Measurements from ENCODE around the gene PRR12.

PRR12 gene

GRCh38 chr19:49574206-49574755 is 16.7 kb upstream of the PRR12 start:
- no peaks in the 10 kb centered on the region for H3K27me3 ChIP-seq (ENCODE audit: control insufficient read depth in 5 of 5, insufficient read depth in 4 of 5, low read length in 5 of 5)
- no peak overlapping the region for H3K27ac ChIP-seq (ENCODE audit: low read depth, low read length)

GRCh38 chr19:49579193-49579592 is 11.8 kb upstream of the PRR12 start:
- Histone ChIP-seq H3K36me3 (ENCODE audit: control insufficient read depth in 5 of 5, insufficient read depth in 5 of 5, low read length in 5 of 5) (peaks cover 0 to 15% (median 10%) of the 10 kb centered on the region in 5 donors), H3K9me3 (ENCODE audit: control insufficient read depth in 5 of 5, low read length in 5 of 5) (no peaks in the 10 kb centered on the region), H3K9ac (ENCODE audit: low read length in 5 of 5) (peak overlapping the region in 4 of 5 donors; percentile 85 to 94 (median 88)), H3K27me3 (ENCODE audit: control insufficient read depth in 5 of 5, insufficient read depth in 4 of 5, low read length in 5 of 5) (no peaks in the 10 kb centered on the region), H3K27ac (ENCODE audit: low read depth, low read length) (no peak overlapping the region), H3K4me1 (ENCODE audit: control insufficient read depth in 5 of 5, insufficient read depth in 5 of 5, low read length in 5 of 5) (peaks cover 4 to 25% (median 21%) of the 10 kb centered on the region in 5 donors), H3K4me3 (ENCODE audit: low read depth in 1 of 5, low read length in 5 of 5) (peak overlapping the region in 4 of 5 donors; percentile 70 to 96 (median 82))

More at GRCh38 chr19:49574206-49574755, 16.7 kb upstream of the PRR12 start:
- H3K4me3 ChIP-seq (ENCODE audit: low read depth in 1 of 5, low read length in 5 of 5), result no peak overlapping the region
- peak overlapping the region in 1 of 5 donors; percentile 20 for H3K9ac ChIP-seq (ENCODE audit: low read length in 5 of 5)
- H3K4me1 ChIP-seq (ENCODE audit: control insufficient read depth in 5 of 5, insufficient read depth in 5 of 5, low read length in 5 of 5), result peaks cover 0 to 21% (median 17%) of the 10 kb centered on the region in 5 donors
- H3K9me3 ChIP-seq (ENCODE audit: control insufficient read depth in 5 of 5, low read length in 5 of 5), result no peaks in the 10 kb centered on the region
- H3K36me3 ChIP-seq (ENCODE audit: control insufficient read depth in 5 of 5, insufficient read depth in 5 of 5, low read length in 5 of 5), result peaks cover 0 to 24% (median 19%) of the 10 kb centered on the region in 5 donors

DNA sequence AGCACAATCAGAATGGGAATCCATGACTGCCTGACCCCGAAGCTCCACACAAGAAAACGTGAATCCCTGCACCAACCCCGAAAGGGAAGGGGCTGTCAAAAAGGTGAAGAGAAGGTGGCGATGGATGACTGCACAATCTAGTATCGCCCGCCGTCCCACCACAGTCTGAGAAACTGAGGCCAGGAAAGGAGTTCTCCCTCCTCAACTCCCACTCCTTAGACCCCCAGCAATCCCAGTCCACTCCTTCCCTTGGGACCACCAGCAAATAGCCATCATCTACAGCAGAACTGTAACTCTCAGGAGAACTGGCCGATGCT is 11.1 kb upstream of the PRR12 start:
- peak overlapping the region; percentile 85 to 94 (median 88) for H3K9ac ChIP-seq (ENCODE audit: low read length in 5 of 5)
- no peaks in the 10 kb centered on the region for H3K27me3 ChIP-seq (ENCODE audit: control insufficient read depth in 5 of 5, insufficient read depth in 4 of 5, low read length in 5 of 5)
- no peaks in the 10 kb centered on the region for H3K9me3 ChIP-seq (ENCODE audit: control insufficient read depth in 5 of 5, low read length in 5 of 5)
- peak overlapping the region; percentile 70 to 96 (median 75) for H3K4me3 ChIP-seq (ENCODE audit: low read depth in 1 of 5, low read length in 5 of 5)
- H3K36me3 ChIP-seq (ENCODE audit: control insufficient read depth in 5 of 5, insufficient read depth in 5 of 5, low read length in 5 of 5), result peaks cover 0 to 11% (median 7%) of the 10 kb centered on the region in 5 donors
- H3K4me1 ChIP-seq (ENCODE audit: control insufficient read depth in 5 of 5, insufficient read depth in 5 of 5, low read length in 5 of 5), result peaks cover 4 to 25% (median 21%) of the 10 kb centered on the region in 5 donors
- H3K27ac ChIP-seq (ENCODE audit: low read depth, low read length), result peak overlapping the region; percentile 87

GRCh38 chr19:49580264-49581006 is 10.5 kb upstream of the PRR12 start, which contains the start of gene NOSIP:
TSS of gene NOSIP (minus strand) at chr19:49580556. CDS start at chr19:49560691, 19,865 bp downstream.
- peak within 1 kb of the TSS; percentile 87 for H3K27ac ChIP-seq (ENCODE audit: low read depth, low read length)
- no peaks in the 10 kb centered on the region for H3K27me3 ChIP-seq (ENCODE audit: control insufficient read depth in 5 of 5, insufficient read depth in 4 of 5, low read length in 5 of 5)
- H3K9ac ChIP-seq (ENCODE audit: low read length in 5 of 5), result peak within 1 kb of the TSS; percentile 85 to 94 (median 88)
- peaks cover 0 to 6% (median 4%) of the 10 kb centered on the region in 5 donors for H3K36me3 ChIP-seq (ENCODE audit: control insufficient read depth in 5 of 5, insufficient read depth in 5 of 5, low read length in 5 of 5)
- H3K9me3 ChIP-seq (ENCODE audit: control insufficient read depth in 5 of 5, low read length in 5 of 5), result no peaks in the 10 kb centered on the region
- H3K4me1 ChIP-seq (ENCODE audit: control insufficient read depth in 5 of 5, insufficient read depth in 5 of 5, low read length in 5 of 5), result peaks cover 4 to 25% (median 21%) of the 10 kb centered on the region in 5 donors
- H3K4me3 ChIP-seq (ENCODE audit: low read depth in 1 of 5, low read length in 5 of 5), result peak within 1 kb of the TSS; percentile 70 to 96 (median 75)

DNA sequence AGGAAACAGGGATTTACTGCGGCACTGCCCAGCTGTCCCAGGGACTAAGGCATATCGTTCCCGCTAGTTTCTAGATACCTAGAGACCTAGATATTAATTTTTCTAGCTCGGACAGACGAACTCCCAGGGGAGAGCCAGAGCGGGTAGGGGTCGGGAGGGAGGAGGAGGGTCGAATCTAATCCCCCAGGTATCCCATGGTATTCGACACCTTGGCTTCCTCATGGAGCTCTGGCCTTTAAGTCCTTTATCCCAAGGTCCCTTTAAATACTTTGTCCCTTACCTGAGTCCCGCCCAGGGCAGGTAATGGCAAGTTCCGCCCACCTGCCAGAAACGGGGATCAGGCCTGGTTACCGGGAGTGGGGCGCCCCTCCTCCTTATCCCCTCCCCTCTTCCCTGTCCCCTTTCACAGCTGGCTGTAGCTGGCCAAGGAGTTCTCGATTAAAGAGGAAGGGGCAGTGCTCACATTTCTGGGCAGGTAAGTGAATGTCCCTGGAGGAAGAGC is 9.9 kb upstream of the PRR12 start, which contains the start of gene PRRG2:
Gene PRRG2 (plus strand): TSS at position 310 of the 502 bp plus-strand sequence. CDS start 1,904 bp downstream, outside the sequence.
- Histone ChIP-seq H3K27me3 (ENCODE audit: control insufficient read depth in 5 of 5, insufficient read depth in 4 of 5, low read length in 5 of 5) (no peaks in the 10 kb centered on the region), H3K27ac (ENCODE audit: low read depth, low read length) (peak within 1 kb of the TSS; percentile 87), H3K4me3 (ENCODE audit: low read depth in 1 of 5, low read length in 5 of 5) (peak within 1 kb of the TSS; percentile 70 to 96 (median 75)), H3K9me3 (ENCODE audit: control insufficient read depth in 5 of 5, low read length in 5 of 5) (no peaks in the 10 kb centered on the region), H3K4me1 (ENCODE audit: control insufficient read depth in 5 of 5, insufficient read depth in 5 of 5, low read length in 5 of 5) (peaks cover 4 to 25% (median 21%) of the 10 kb centered on the region in 5 donors), H3K9ac (ENCODE audit: low read length in 5 of 5) (peak within 1 kb of the TSS; percentile 85 to 94 (median 88)), H3K36me3 (ENCODE audit: control insufficient read depth in 5 of 5, insufficient read depth in 5 of 5, low read length in 5 of 5) (peaks cover 0 to 3% (median 2%) of the 10 kb centered on the region in 5 donors)

DNA sequence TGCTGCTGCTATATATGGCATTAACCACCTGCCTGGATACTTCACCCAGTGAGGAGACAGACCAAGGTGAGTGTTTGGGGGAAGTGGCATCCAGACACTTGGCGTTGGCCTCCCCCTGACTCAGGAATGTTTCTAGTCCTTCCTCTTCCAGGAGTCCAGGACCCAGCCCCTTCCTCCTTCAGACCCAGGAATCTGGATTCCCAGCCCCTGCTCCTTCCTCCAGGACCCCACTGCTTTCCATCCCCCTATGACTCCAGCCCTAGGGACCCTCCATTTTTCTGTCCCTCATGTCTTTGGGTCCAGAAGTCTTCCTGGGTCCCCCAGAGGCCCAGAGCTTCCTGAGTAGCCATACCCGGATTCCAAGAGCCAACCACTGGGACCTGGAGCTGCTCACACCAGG is 7.7 kb upstream of the PRR12 start:
- Histone ChIP-seq H3K27ac (ENCODE audit: low read depth, low read length) (no peak overlapping the region), H3K36me3 (ENCODE audit: control insufficient read depth in 5 of 5, insufficient read depth in 5 of 5, low read length in 5 of 5) (no peaks in the 10 kb centered on the region), H3K9me3 (ENCODE audit: control insufficient read depth in 5 of 5, low read length in 5 of 5) (no peaks in the 10 kb centered on the region), H3K9ac (ENCODE audit: low read length in 5 of 5) (no peak overlapping the region), H3K27me3 (ENCODE audit: control insufficient read depth in 5 of 5, insufficient read depth in 4 of 5, low read length in 5 of 5) (no peaks in the 10 kb centered on the region), H3K4me3 (ENCODE audit: low read depth in 1 of 5, low read length in 5 of 5) (no peak overlapping the region), H3K4me1 (ENCODE audit: control insufficient read depth in 5 of 5, insufficient read depth in 5 of 5, low read length in 5 of 5) (peaks cover 4 to 25% (median 21%) of the 10 kb centered on the region in 5 donors)

GRCh38 chr19:49585023-49585422 is 6.0 kb upstream of the PRR12 start:
- no peak overlapping the region for H3K27ac ChIP-seq (ENCODE audit: low read depth, low read length)
- no peaks in the 10 kb centered on the region for H3K9me3 ChIP-seq (ENCODE audit: control insufficient read depth in 5 of 5, low read length in 5 of 5)
- peaks cover 4 to 12% (median 8%) of the 10 kb centered on the region in 5 donors for H3K4me1 ChIP-seq (ENCODE audit: control insufficient read depth in 5 of 5, insufficient read depth in 5 of 5, low read length in 5 of 5)
- H3K36me3 ChIP-seq (ENCODE audit: control insufficient read depth in 5 of 5, insufficient read depth in 5 of 5, low read length in 5 of 5), result no peaks in the 10 kb centered on the region
- no peak overlapping the region for H3K9ac ChIP-seq (ENCODE audit: low read length in 5 of 5)
- no peak overlapping the region for H3K4me3 ChIP-seq (ENCODE audit: low read depth in 1 of 5, low read length in 5 of 5)
- H3K27me3 ChIP-seq (ENCODE audit: control insufficient read depth in 5 of 5, insufficient read depth in 4 of 5, low read length in 5 of 5), result no peaks in the 10 kb centered on the region

DNA sequence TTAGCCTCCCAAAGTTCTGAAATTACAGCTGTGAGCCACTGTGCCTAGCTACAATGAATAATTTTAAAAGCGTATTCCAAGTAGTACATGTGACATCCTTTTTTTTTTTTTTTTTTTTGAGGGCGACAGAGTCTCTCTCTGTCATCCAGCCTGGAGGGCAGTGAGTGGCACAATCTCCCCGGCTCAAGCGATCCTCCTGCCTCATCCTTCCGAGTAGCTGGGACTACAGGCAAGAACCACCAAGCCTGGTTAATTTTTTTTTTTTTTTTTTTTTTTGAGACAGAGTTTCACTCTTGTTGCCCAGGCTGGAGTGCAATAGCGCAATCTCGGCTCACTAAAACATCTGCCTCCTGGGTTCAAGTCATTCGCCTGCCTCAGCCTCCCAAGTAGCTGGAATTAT is 3.8 kb upstream of the PRR12 start:
- Histone ChIP-seq H3K27me3 (ENCODE audit: control insufficient read depth in 5 of 5, insufficient read depth in 4 of 5, low read length in 5 of 5) (no peaks in the 10 kb centered on the region), H3K9me3 (ENCODE audit: control insufficient read depth in 5 of 5, low read length in 5 of 5) (no peaks in the 10 kb centered on the region)

DNA sequence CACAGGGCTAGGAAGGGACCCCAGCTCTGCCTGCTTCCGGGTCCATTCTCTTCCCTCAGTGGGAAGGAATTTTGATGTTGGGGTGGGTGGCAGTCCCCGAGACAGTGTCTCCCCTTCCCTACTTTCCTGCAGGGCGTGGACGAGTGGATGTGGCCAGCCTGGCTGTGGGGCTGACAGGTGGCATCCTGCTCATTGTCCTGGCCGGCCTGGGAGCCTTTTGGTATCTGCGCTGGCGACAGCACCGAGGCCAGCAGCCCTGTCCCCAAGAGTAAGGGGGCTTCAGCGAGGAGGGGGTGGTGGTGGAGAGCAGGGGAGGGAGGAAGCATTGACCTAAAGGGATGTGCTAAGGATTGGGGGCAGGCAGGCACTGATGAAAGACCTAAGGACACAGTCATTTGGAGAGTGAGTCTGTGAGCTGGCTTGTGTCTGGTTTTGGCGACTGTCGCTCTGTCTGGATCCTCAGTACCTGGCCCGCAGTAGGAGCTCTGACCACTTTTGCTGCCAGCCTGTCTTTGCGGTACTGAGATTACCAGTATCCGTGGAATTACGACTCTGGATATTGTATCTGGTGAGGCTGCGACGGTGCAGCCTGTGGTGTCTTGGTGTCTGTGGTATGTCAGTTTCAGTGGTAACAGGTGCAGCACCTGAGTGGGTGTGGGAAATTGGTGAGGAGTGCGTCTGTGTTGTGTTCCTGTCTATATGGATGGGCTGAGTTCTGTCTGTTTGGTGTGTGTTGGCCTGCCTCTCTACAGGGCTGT is 2.4 kb upstream of the PRR12 start:
- H3K27ac ChIP-seq (ENCODE audit: low read depth, low read length), result no peak overlapping the region
- H3K4me3 ChIP-seq (ENCODE audit: low read depth in 1 of 5, low read length in 5 of 5), result no peak overlapping the region
- no peaks in the 10 kb centered on the region for H3K36me3 ChIP-seq (ENCODE audit: control insufficient read depth in 5 of 5, insufficient read depth in 5 of 5, low read length in 5 of 5)
- H3K4me1 ChIP-seq (ENCODE audit: control insufficient read depth in 5 of 5, insufficient read depth in 5 of 5, low read length in 5 of 5), result peaks cover 5 to 27% (median 25%) of the 10 kb centered on the region in 5 donors
- no peaks in the 10 kb centered on the region for H3K27me3 ChIP-seq (ENCODE audit: control insufficient read depth in 5 of 5, insufficient read depth in 4 of 5, low read length in 5 of 5)
- peak overlapping the region in 1 of 5 donors; percentile 28 for H3K9ac ChIP-seq (ENCODE audit: low read length in 5 of 5)
- H3K9me3 ChIP-seq (ENCODE audit: control insufficient read depth in 5 of 5, low read length in 5 of 5), result no peaks in the 10 kb centered on the region

More for the DNA sequence above, 3.8 kb upstream of the PRR12 start:
- H3K4me1 ChIP-seq (ENCODE audit: control insufficient read depth in 5 of 5, insufficient read depth in 5 of 5, low read length in 5 of 5), result peaks cover under 1 to 14% (median 13%) of the 10 kb centered on the region in 5 donors
- no peak overlapping the region for H3K9ac ChIP-seq (ENCODE audit: low read length in 5 of 5)
- no peak overlapping the region for H3K27ac ChIP-seq (ENCODE audit: low read depth, low read length)
- no peaks in the 10 kb centered on the region for H3K36me3 ChIP-seq (ENCODE audit: control insufficient read depth in 5 of 5, insufficient read depth in 5 of 5, low read length in 5 of 5)
- H3K4me3 ChIP-seq (ENCODE audit: low read depth in 1 of 5, low read length in 5 of 5), result no peak overlapping the region

Data from subcutaneous abdominal adipose tissue (tissue), 5 donors.